GM21390 (cell line): ENCODE data around the gene RAB30.

Source experiments
- ATAC-seq: cut with Tn5 transposase; IDR thresholded peaks from one replicate; pipeline ENCODE4 v1.9.1; 2021; ENCODE audit not compliant: unreplicated experiment

RAB30 gene

DNA sequence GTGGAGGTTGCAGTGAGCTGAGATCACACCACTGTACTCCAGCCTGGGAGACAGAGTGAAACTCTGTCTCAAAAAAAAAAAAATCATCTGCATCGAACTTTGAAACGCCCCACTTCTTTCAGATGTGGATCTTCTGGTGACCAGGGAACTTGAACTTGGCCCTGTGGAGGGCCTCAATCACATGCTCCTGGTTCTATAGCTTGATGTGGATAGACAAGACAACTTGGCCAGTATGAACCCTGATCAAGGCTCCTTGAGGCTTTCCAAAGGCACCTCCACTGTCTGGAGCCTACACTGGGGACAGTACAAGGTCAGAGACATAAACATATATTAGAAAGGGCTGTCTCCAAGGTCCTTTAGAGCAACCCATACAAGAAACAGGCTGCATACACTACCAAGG, 30.6 kb downstream of the RAB30 start:
- no peak for ATAC-seq

- no peak for ATAC-seq
These were observed 32.1 kb downstream of the RAB30 start for GRCh38 chr11:83039566-83039965.

GRCh38 chr11:83037877-83038276, 33.8 kb downstream of the RAB30 start:
- no peak for ATAC-seq

- no peak for ATAC-seq
These were observed 35.0 kb downstream of the RAB30 start for GRCh38 chr11:83036701-83037100.

DNA sequence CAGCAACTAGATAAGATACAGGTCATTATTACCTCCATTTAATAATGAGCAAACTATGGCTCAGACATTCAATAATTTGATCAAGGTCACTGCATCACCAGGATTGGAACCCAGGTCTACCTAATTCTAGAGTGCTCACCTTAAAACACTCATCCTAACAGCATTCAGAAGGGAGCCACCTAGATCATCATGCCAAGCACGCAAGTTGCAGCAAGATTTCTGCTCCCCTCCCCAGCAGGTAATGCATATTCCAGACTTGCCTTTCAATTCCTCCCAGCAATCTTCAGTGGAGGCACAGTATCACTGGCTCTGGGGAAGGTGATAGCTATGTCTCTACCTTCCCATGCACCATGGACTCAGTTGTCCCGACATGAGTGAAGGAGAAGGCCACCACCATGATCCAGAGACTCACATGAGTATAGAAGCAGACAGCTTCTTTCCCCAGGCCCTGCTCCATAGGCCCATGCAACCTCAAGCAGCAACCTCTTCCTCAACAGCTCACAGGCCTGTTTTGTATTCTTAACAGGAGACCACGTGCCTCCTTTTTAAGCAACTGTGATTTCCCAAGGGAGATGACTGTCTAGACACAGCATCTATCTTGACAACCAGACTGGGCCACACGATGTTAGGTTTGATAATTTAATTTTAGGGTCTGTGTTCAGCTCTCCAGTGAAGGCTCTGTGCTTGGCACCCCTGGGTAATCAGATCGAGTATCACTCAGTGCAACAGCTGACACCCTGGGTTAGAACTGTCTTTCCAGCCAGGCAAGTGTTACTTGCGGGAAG, 36.4 kb downstream of the RAB30 start:
- ATAC-seq = no peak

- ATAC-seq = peak; percentile 41
These were observed 37.1 kb downstream of the RAB30 start for GRCh38 chr11:83034673-83035014.

GRCh38 chr11:83033972-83034672, 37.6 kb downstream of the RAB30 start:
- peak; percentile 42 for ATAC-seq

DNA sequence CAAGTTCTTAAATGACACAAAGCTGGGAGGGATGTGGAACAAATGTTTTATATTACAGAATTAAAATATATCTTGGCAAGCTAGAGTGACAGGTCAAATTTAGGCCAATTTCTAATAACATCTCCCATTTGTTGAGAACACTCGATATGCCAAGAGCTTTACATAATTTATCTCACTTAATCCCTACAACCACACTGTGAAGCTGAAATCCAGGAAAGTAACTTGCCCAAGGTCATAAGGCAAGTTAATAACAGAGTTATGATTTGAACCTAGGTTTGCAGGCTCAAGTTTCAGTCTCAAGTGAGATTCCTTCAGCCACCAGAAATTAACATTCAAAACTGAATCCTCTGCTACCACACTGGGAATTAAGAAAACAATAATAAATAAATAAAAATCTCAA, 38.3 kb downstream of the RAB30 start:
- no peak for ATAC-seq

GRCh38 chr11:83031127-83031526, 40.6 kb downstream of the RAB30 start:
- ATAC-seq = no peak

- no peak for ATAC-seq
These were observed 43.9 kb downstream of the RAB30 start for GRCh38 chr11:83027794-83028193.

- ATAC-seq = no peak
These were observed 44.4 kb downstream of the RAB30 start for GRCh38 chr11:83027289-83027688.

DNA sequence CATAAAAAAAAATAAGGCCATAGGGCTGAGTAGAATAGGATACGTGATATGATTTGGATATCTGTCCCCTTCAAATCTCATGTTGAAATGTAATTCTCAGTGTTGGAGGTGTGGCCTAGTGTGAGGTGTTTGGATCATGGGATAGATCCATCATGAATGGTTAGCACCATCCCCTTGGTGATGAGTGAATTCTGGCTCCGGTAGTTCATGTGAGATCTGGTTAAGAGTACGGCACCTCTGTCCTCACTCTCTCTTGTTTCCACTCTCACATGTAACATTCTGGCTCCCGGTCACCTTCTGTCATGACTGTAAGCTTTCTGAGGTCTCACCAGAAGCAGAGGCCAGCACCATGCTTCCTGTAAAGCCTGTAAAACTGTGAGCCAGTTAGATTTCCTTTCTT, 45.5 kb downstream of the RAB30 start:
- no peak for ATAC-seq

DNA sequence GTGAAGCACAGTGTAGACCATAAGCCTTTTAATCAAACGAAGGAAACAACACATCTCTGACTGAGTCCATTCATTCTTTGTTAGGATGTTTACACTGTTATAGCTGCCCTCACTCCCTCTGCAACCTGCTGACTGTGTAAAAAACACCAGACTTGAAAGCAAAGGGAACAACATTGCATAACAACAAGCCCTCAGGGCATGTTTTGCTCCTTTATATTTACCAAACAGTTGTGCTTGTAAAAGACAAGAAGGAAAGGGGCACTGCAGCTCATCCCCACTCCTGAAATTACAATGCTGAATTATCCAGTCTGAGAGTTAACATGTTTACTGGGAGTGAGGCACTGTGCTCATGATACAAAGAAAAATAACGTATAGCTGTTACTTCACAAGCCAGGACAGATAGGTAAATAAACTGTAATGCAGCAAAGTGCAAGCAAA, 46.4 kb downstream of the RAB30 start:
- ATAC-seq = no peak

GRCh38 chr11:83024270-83024854, 47.3 kb downstream of the RAB30 start:
- ATAC-seq = no peak

DNA sequence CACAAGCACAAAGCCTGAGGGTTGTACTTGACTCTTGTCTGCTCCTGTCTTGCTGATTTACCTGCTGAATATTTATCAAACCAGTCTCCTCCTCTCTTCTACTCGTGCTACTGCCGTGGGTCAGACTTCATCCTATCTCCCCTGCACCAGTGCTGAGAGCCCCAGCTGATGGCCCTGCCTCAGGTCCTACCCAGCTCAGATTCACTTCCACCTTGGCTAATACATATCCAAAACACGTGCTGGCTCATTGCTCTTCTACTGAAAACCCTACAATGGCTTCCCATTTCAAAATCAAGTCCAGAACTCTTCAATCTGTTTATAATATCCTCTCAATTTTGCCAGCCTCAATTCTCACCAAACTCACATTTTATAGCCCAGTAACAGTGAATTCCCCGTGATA, 48.3 kb downstream of the RAB30 start:
- ATAC-seq = no peak

GRCh38 chr11:83021780-83022125, 49.9 kb downstream of the RAB30 start:
- ATAC-seq = no peak

GRCh38 chr11:83020942-83021779, 50.5 kb downstream of the RAB30 start:
- ATAC-seq = no peak

GRCh38 chr11:83019888-83020579, 51.7 kb downstream of the RAB30 start:
- ATAC-seq = no peak

GRCh38 chr11:83014951-83015350, 56.7 kb downstream of the RAB30 start:
- ATAC-seq = no peak

- no peak for ATAC-seq
These were observed 59.3 kb downstream of the RAB30 start for GRCh38 chr11:83012168-83013067.
